Lung (tissue), 16 donors: ENCODE data around the gene FAM3B. TPM values are rescaled to one million over a fixed set of nuclear protein-coding genes. Genes with fewer than 3 reads are reported as not detected.

ENCODE experiments used
- ATAC-seq: fragments of 200-7000 bp; cut with Tn5 transposase; one replicate; pipeline ENCODE4 v1.9.1; 2020; ENCODE audit warnings: moderate number of reproducible peaks; ENCODE audit not compliant: insufficient read depth, low FRiP score
- DNase-seq, 3 donors: peaks; one replicate each; pipeline ENCODE4 v3.0.0-alpha.2; 2013 to 2017
- H3K27ac ChIP-seq, 2 donors: one replicate each; pipeline ENCODE4 v1.5.1; 2013; ENCODE audit warnings: mild to moderate bottlenecking in 2 of 2, moderate library complexity in 2 of 2, control low read depth in 1 of 2, inconsistent platforms in 1 of 2, low read depth in 1 of 2, low read length in 1 of 2
- H3K27me3 ChIP-seq, 3 donors: one replicate each; pipeline ENCODE4 v1.5.1; 2013; ENCODE audit warnings: low read length in 2 of 3; ENCODE audit not compliant: control insufficient read depth in 3 of 3, insufficient read depth in 3 of 3
- H3K36me3 ChIP-seq, 4 donors: one replicate each; pipeline ENCODE4 v1.5.1; 2013; ENCODE audit warnings: low read length in 4 of 4, mild to moderate bottlenecking in 1 of 4, moderate library complexity in 1 of 4; ENCODE audit not compliant: control insufficient read depth in 4 of 4, insufficient read depth in 4 of 4
- H3K4me1 ChIP-seq, 5 donors: one replicate each; pipeline ENCODE4 v1.5.1; 2013; ENCODE audit warnings: low read length in 5 of 5, mild to moderate bottlenecking in 2 of 5, moderate library complexity in 1 of 5; ENCODE audit not compliant: control insufficient read depth in 5 of 5, insufficient read depth in 5 of 5
- H3K4me3 ChIP-seq: one replicate; pipeline ENCODE4 v1.5.1; 2013; ENCODE audit warnings: mild to moderate bottlenecking, control low read depth, moderate library complexity
- H3K9ac ChIP-seq, 2 donors: one replicate each; pipeline ENCODE4 v1.5.1; 2013; ENCODE audit warnings: low read length in 2 of 2, control low read depth in 1 of 2; ENCODE audit not compliant: insufficient read depth in 1 of 2
- H3K9me3 ChIP-seq, 4 donors: one replicate each; pipeline ENCODE4 v1.5.1; 2013; ENCODE audit warnings: low read length in 3 of 4, mild to moderate bottlenecking in 1 of 4, moderate library complexity in 1 of 4; ENCODE audit not compliant: control insufficient read depth in 4 of 4, insufficient read depth in 3 of 4
- WGBS, 2 donors: extraction: QIAGEN DNeasy Blood & Tissue Kit; methylation state at CpG; one replicate each; pipeline ENCODE4 v1.1.7; 2013; 5-methylcytosine and 5-hydroxymethylcytosine counted together
- long read RNA-seq, 5 donors: transcript quantifications; one replicate each; lab custom pipeline, GENCODE V29; 2026
- polyA plus RNA-seq, 2 donors: library from polyadenylated mRNA; stranded (reverse); fragments of 200-250 nt; gene quantifications; one replicate each; pipeline ENCODE4 v1.2.1, GENCODE V29; 2013
- total RNA-seq, 2 donors: library from RNA; depleted of rRNA in 1 of 2; stranded (reverse); fragments of >200 nt in 1 of 2; gene quantifications; one replicate each; pipeline ENCODE4 v1.2.1, GENCODE V29; 2014 to 2021
- TF ChIP-seq, protein P1 (sequence below): IDR thresholded peaks from 2 replicates; pipeline ENCODE4 v1.5.1; 2012; ENCODE audit warnings: mild to moderate bottlenecking; ENCODE audit errors: control extremely low read depth, extremely low read depth
- donor health status: control.
- donor health status: control.
- donor health status: Bipolar disorder and iron deficiency.
- donor health status: healthy.
- donor health status: DM: yes; HTN: yes; CAD: no.

FAM3B gene, protein sequence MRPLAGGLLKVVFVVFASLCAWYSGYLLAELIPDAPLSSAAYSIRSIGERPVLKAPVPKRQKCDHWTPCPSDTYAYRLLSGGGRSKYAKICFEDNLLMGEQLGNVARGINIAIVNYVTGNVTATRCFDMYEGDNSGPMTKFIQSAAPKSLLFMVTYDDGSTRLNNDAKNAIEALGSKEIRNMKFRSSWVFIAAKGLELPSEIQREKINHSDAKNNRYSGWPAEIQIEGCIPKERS
- total RNA-seq = 10 to 100 TPM in 1 of 2 donors, 1 to 10 TPM in 1; 6.7 to 18.1 TPM
- polyA plus RNA-seq = 10 to 100 TPM in 1 of 2 donors, 1 to 10 TPM in 1; 4.5 to 11.3 TPM
- long read RNA-seq, donor 1, partial matches to known transcripts = 7 of 13 reads
- long read RNA-seq, donor 1, other reads (novel, unspliced or antisense) = 0 of 13 reads
- long read RNA-seq, donor 2, partial matches to known transcripts = 8 of 9 reads
- long read RNA-seq, donor 2, other reads (novel, unspliced or antisense) = 0 of 9 reads
- long read RNA-seq, donor 3, partial matches to known transcripts = 7 of 10 reads
- long read RNA-seq, donor 3, other reads (novel, unspliced or antisense) = 0 of 10 reads
- long read RNA-seq, donor 4, transcript FAM3B-201 (8 exons, 1,088 nt) = major isoform, 5 of 6 reads
- long read RNA-seq, donor 4, partial matches to known transcripts = 0 of 6 reads
- long read RNA-seq, donor 4, other reads (novel, unspliced or antisense) = 0 of 6 reads
- long read RNA-seq, donor 5, transcript FAM3B-201 (8 exons, 1,088 nt) = major isoform, 10 of 23 reads
- long read RNA-seq, donor 5, partial matches to known transcripts = 10 of 23 reads
- long read RNA-seq, donor 5, other reads (novel, unspliced or antisense) = 0 of 23 reads

GRCh38 chr21:41316200-41317062, at the start of gene FAM3B:
Gene FAM3B (plus strand): TSS chr21:41316801. CDS start chr21:41316880, 79 bp downstream.
- WGBS, 2 donors = 7 to 10% methylated on average over 55 of the region's 55 CpGs
- no peak within 1 kb of the TSS for H3K27ac ChIP-seq
- peak within 1 kb of the TSS in 1 of 2 donors; percentile 32 for H3K9ac ChIP-seq
- peaks cover 0 to 3% (median 0%) of the 10 kb centered on the region in 4 donors for H3K9me3 ChIP-seq
- ATAC-seq (peak; percentile 70), DNase-seq (peak; percentile 13 to 29 (median 20))
- TF ChIP-seq, protein P1, sequence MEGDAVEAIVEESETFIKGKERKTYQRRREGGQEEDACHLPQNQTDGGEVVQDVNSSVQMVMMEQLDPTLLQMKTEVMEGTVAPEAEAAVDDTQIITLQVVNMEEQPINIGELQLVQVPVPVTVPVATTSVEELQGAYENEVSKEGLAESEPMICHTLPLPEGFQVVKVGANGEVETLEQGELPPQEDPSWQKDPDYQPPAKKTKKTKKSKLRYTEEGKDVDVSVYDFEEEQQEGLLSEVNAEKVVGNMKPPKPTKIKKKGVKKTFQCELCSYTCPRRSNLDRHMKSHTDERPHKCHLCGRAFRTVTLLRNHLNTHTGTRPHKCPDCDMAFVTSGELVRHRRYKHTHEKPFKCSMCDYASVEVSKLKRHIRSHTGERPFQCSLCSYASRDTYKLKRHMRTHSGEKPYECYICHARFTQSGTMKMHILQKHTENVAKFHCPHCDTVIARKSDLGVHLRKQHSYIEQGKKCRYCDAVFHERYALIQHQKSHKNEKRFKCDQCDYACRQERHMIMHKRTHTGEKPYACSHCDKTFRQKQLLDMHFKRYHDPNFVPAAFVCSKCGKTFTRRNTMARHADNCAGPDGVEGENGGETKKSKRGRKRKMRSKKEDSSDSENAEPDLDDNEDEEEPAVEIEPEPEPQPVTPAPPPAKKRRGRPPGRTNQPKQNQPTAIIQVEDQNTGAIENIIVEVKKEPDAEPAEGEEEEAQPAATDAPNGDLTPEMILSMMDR = no peak
- H3K27me3 ChIP-seq = peaks cover 0 to 23% (median 22%) of the 10 kb centered on the region in 3 donors
- H3K4me3 ChIP-seq = peak within 1 kb of the TSS; percentile 41
- no peaks in the 10 kb centered on the region for H3K36me3 ChIP-seq
- peaks cover 0 to 7% (median 0%) of the 10 kb centered on the region in 5 donors for H3K4me1 ChIP-seq

GRCh38 chr21:41267346-41267745, 49.3 kb upstream of the FAM3B start:
- Histone ChIP-seq H3K9ac (no peak overlapping the region), H3K27me3 (no peaks in the 10 kb centered on the region), H3K9me3 (no peaks in the 10 kb centered on the region), H3K4me1 (peaks cover 0 to 3% (median 0%) of the 10 kb centered on the region in 5 donors), H3K4me3 (no peak overlapping the region), H3K27ac (no peak overlapping the region), H3K36me3 (peaks cover 0 to 4% (median 1%) of the 10 kb centered on the region in 4 donors)
- DNase-seq (no peak), ATAC-seq (no peak)
- TF ChIP-seq, protein P1 = no peak
- WGBS, 2 donors = 94 to 98% methylated on average over 2 of the region's 2 CpGs

DNA sequence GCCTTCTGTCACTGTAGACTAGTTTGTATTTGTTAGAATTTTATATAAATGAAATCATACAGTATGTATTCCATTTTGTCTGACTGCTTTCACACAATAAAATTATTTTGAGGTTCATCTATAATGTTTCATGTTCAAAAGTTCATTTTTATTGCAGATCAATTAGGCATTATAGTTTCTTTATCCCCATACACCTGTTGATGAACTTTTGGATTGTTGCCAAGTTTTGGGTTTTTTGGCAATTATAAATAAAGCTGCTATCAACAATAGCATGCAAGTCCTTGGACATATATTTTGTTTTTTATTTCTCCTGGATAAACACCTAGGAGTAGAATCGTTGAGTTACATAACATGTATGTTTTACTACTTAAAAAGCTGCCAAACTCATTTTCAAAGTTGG, 47.1 kb upstream of the FAM3B start:
- 49 to 77% methylated on average over 1 of the region's 1 CpG for WGBS, 2 donors
- no peak overlapping the region for H3K9ac ChIP-seq
- TF ChIP-seq, protein P1 = no peak

More for the DNA sequence above, 47.1 kb upstream of the FAM3B start:
- Histone ChIP-seq H3K4me1 (peaks cover 0 to 3% (median 0%) of the 10 kb centered on the region in 5 donors), H3K27ac (no peak overlapping the region), H3K27me3 (no peaks in the 10 kb centered on the region), H3K4me3 (no peak overlapping the region), H3K36me3 (peaks cover 0 to 2% (median 0%) of the 10 kb centered on the region in 4 donors), H3K9me3 (peaks cover 0 to 3% (median 0%) of the 10 kb centered on the region in 4 donors)
- ATAC-seq = no peak
- DNase-seq = no peak
